ENCODE measurements around the gene LRIG1. TPM values are rescaled to one million over a fixed set of nuclear protein-coding genes. Genes with fewer than 3 reads are reported as not detected.

Gene LRIG1
- total RNA-seq, 1 experiment from 2014 or later: 5.3 TPM

- Histone ChIP-seq H3K36me3 (ENCODE audit: control insufficient read depth, insufficient read depth, low read length) (no peaks in the 10 kb centered on the region), H3K4me3 (ENCODE audit: low read depth in 2 of 2, low read length in 2 of 2) (no peak overlapping the region), H3K27me3 (ENCODE audit: control insufficient read depth, insufficient read depth, low read length) (no peaks in the 10 kb centered on the region), H3K9me3 (ENCODE audit: control insufficient read depth, insufficient read depth, low read depth, low read length) (no peaks in the 10 kb centered on the region), H3K4me1 (ENCODE audit: control insufficient read depth, insufficient read depth, low read length) (no peaks in the 10 kb centered on the region), H3K27ac (ENCODE audit: low read length) (no peak overlapping the region)
- no peak for DNase-seq (ENCODE audit: low read depth, low spot score)
- TF ChIP-seq SIN3A (IDR thresholded peaks at IDR 0.05; ENCODE audit: borderline replicate concordance, insufficient read depth, low read depth, low read length) (no peak), TCF7L2 (IDR thresholded peaks at IDR 0.05; ENCODE audit: low read depth, low read length) (no peak), POLR2AphosphoS5 (IDR thresholded peaks at IDR 0.05; ENCODE audit: low read depth, low read length) (no peak)
- TF ChIP-seq, protein P1, sequence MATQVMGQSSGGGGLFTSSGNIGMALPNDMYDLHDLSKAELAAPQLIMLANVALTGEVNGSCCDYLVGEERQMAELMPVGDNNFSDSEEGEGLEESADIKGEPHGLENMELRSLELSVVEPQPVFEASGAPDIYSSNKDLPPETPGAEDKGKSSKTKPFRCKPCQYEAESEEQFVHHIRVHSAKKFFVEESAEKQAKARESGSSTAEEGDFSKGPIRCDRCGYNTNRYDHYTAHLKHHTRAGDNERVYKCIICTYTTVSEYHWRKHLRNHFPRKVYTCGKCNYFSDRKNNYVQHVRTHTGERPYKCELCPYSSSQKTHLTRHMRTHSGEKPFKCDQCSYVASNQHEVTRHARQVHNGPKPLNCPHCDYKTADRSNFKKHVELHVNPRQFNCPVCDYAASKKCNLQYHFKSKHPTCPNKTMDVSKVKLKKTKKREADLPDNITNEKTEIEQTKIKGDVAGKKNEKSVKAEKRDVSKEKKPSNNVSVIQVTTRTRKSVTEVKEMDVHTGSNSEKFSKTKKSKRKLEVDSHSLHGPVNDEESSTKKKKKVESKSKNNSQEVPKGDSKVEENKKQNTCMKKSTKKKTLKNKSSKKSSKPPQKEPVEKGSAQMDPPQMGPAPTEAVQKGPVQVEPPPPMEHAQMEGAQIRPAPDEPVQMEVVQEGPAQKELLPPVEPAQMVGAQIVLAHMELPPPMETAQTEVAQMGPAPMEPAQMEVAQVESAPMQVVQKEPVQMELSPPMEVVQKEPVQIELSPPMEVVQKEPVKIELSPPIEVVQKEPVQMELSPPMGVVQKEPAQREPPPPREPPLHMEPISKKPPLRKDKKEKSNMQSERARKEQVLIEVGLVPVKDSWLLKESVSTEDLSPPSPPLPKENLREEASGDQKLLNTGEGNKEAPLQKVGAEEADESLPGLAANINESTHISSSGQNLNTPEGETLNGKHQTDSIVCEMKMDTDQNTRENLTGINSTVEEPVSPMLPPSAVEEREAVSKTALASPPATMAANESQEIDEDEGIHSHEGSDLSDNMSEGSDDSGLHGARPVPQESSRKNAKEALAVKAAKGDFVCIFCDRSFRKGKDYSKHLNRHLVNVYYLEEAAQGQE (IDR thresholded peaks at IDR 0.05; ENCODE audit: insufficient read depth in 1 of 2, low read depth in 2 of 2, low read length in 1 of 2): no peak
- TF ChIP-seq, protein P2, sequence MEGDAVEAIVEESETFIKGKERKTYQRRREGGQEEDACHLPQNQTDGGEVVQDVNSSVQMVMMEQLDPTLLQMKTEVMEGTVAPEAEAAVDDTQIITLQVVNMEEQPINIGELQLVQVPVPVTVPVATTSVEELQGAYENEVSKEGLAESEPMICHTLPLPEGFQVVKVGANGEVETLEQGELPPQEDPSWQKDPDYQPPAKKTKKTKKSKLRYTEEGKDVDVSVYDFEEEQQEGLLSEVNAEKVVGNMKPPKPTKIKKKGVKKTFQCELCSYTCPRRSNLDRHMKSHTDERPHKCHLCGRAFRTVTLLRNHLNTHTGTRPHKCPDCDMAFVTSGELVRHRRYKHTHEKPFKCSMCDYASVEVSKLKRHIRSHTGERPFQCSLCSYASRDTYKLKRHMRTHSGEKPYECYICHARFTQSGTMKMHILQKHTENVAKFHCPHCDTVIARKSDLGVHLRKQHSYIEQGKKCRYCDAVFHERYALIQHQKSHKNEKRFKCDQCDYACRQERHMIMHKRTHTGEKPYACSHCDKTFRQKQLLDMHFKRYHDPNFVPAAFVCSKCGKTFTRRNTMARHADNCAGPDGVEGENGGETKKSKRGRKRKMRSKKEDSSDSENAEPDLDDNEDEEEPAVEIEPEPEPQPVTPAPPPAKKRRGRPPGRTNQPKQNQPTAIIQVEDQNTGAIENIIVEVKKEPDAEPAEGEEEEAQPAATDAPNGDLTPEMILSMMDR (IDR thresholded peaks at IDR 0.05): no peak
- in situ Hi-C loops (cut with HindIII; ENCODE audit: low pct_unique_long_range_greater_than_20kb, low sequenced_read_pairs): no loop called here
- no peak for ATAC-seq
- ChIA-PET CTCF (no interaction called here), POLR2A (no interaction called here)
- BruUV-seq (replicated peaks): no TSS peak
- intact Hi-C loops (cut with micrococcal nuclease; ENCODE audit: unreplicated experiment): no loop called here
These were observed 31.4 kb upstream of the LRIG1 start for GRCh38 chr3:66532160-66532587.

DNA sequence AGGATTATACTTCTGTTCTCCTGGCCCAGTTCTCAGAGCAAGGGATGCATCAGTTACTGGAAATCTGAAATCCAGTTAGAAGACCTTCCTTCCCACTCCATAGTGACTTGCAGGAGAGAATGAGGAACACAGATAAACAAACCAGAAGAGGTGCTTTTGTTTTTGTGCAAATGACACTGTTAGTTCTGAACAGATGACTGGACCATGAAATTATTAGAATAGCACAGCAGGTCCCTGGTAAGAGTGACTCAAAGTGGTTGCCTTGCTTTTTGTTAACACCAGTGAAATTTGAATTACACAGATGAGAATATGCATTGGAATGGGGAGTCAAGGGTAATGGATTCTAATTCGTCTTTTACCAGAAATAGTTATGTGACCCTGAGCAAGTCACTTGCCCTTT lies 30.4 kb upstream of the LRIG1 start:
- DNase-seq (ENCODE audit: low read depth, low spot score): no peak
- no TSS peak for BruUV-seq (replicated peaks)
- Histone ChIP-seq H3K4me3 (ENCODE audit: low read depth in 2 of 2, low read length in 2 of 2) (no peak overlapping the region), H3K4me1 (ENCODE audit: control insufficient read depth, insufficient read depth, low read length) (no peaks in the 10 kb centered on the region), H3K27me3 (ENCODE audit: control insufficient read depth, insufficient read depth, low read length) (no peaks in the 10 kb centered on the region), H3K27ac (ENCODE audit: low read length) (no peak overlapping the region), H3K9me3 (ENCODE audit: control insufficient read depth, insufficient read depth, low read depth, low read length) (no peaks in the 10 kb centered on the region), H3K36me3 (ENCODE audit: control insufficient read depth, insufficient read depth, low read length) (no peaks in the 10 kb centered on the region)
- ChIA-PET POLR2A (no interaction called here), CTCF (no interaction called here)
- TF ChIP-seq, protein P1 (IDR thresholded peaks at IDR 0.05; ENCODE audit: insufficient read depth in 1 of 2, low read depth in 2 of 2, low read length in 1 of 2): no peak
- TF ChIP-seq POLR2AphosphoS5 (IDR thresholded peaks at IDR 0.05; ENCODE audit: low read depth, low read length) (no peak), SIN3A (IDR thresholded peaks at IDR 0.05; ENCODE audit: borderline replicate concordance, insufficient read depth, low read depth, low read length) (no peak), TCF7L2 (IDR thresholded peaks at IDR 0.05; ENCODE audit: low read depth, low read length) (no peak)
- TF ChIP-seq, protein P2 (IDR thresholded peaks at IDR 0.05): no peak
- ATAC-seq: no peak
- in situ Hi-C loops (cut with HindIII; ENCODE audit: low pct_unique_long_range_greater_than_20kb, low sequenced_read_pairs): no loop called here
- intact Hi-C loops (cut with micrococcal nuclease; ENCODE audit: unreplicated experiment): no loop called here

All from Panc1 (cell line).